ENCODE measurements around the gene CYB5R3.

The CYB5R3 gene

GRCh38 chr22:42613872-42614301, 35.3 kb downstream of the CYB5R3 start:
- peaks cover 62% of the 10 kb centered on the region for H3K4me1 Mint-ChIP-seq
- no peaks in the 10 kb centered on the region for H3K27me3 Mint-ChIP-seq (ENCODE audit: low read depth)
- H3K4me3 Mint-ChIP-seq: peak overlapping the region; percentile 96 to 100 (median 97)
- no peaks in the 10 kb centered on the region for H3K9me3 Mint-ChIP-seq
- peak overlapping the region; percentile 100 for H3K27ac Mint-ChIP-seq
- TF ChIP-seq CTCF (IDR thresholded peaks at IDR 0.05; ENCODE audit: unreplicated experiment in 3 of 3): no peak
- peaks cover 33% of the 10 kb centered on the region for H3K36me3 Mint-ChIP-seq (ENCODE audit: low read depth)

- TF ChIP-seq CTCF (IDR thresholded peaks at IDR 0.05; ENCODE audit: unreplicated experiment in 3 of 3): no peak
Measured at GRCh38 chr22:42612336-42612735, 36.9 kb downstream of the CYB5R3 start.

GRCh38 chr22:42611051-42611450, 38.1 kb downstream of the CYB5R3 start:
- peak overlapping the region; percentile 18 to 56 (median 47) for H3K4me3 Mint-ChIP-seq
- no peaks in the 10 kb centered on the region for H3K27me3 Mint-ChIP-seq (ENCODE audit: low read depth)
- peak overlapping the region; percentile 97 to 100 (median 100) for H3K27ac Mint-ChIP-seq
- H3K4me1 Mint-ChIP-seq: peaks cover 72% of the 10 kb centered on the region
- peaks cover 2% of the 10 kb centered on the region for H3K9me3 Mint-ChIP-seq
- peaks cover 59% of the 10 kb centered on the region for H3K36me3 Mint-ChIP-seq (ENCODE audit: low read depth)
- TF ChIP-seq CTCF (IDR thresholded peaks at IDR 0.05; ENCODE audit: unreplicated experiment in 3 of 3): no peak

More at GRCh38 chr22:42612336-42612735, 36.9 kb downstream of the CYB5R3 start:
- H3K4me1 Mint-ChIP-seq: peaks cover 67% of the 10 kb centered on the region
- peaks cover 46% of the 10 kb centered on the region for H3K36me3 Mint-ChIP-seq (ENCODE audit: low read depth)
- no peaks in the 10 kb centered on the region for H3K9me3 Mint-ChIP-seq
- H3K27ac Mint-ChIP-seq: peak overlapping the region; percentile 84 to 100 (median 100)
- no peaks in the 10 kb centered on the region for H3K27me3 Mint-ChIP-seq (ENCODE audit: low read depth)
- H3K4me3 Mint-ChIP-seq: peak overlapping the region; percentile 96 to 100 (median 97)

- H3K27ac Mint-ChIP-seq: peak overlapping the region; percentile 97 to 100 (median 100)
- H3K4me3 Mint-ChIP-seq: peak overlapping the region; percentile 46 to 72 (median 69)
- TF ChIP-seq CTCF (IDR thresholded peaks at IDR 0.05; ENCODE audit: unreplicated experiment in 3 of 3): no peak
- H3K4me1 Mint-ChIP-seq: peaks cover 66% of the 10 kb centered on the region
- no peaks in the 10 kb centered on the region for H3K27me3 Mint-ChIP-seq (ENCODE audit: low read depth)
- H3K9me3 Mint-ChIP-seq: peaks cover 2% of the 10 kb centered on the region
- peaks cover 67% of the 10 kb centered on the region for H3K36me3 Mint-ChIP-seq (ENCODE audit: low read depth)
Measured at GRCh38 chr22:42610186-42610585, 39.0 kb downstream of the CYB5R3 start.

GRCh38 chr22:42608823-42609361, 40.3 kb downstream of the CYB5R3 start:
- no peak for TF ChIP-seq CTCF (IDR thresholded peaks at IDR 0.05; ENCODE audit: unreplicated experiment in 3 of 3)
- Mint-ChIP-seq H3K36me3 (ENCODE audit: low read depth) (peaks cover 75% of the 10 kb centered on the region), H3K27me3 (ENCODE audit: low read depth) (no peaks in the 10 kb centered on the region), H3K9me3 (peaks cover 2% of the 10 kb centered on the region), H3K4me3 (peak overlapping the region in 2 of 3 experiments; percentile 53 to 76), H3K4me1 (peaks cover 67% of the 10 kb centered on the region), H3K27ac (peak overlapping the region; percentile 86 to 100 (median 97))

All from nephron (organoid).